GM19468 (cell line): Measurements from ENCODE around the gene DPF1.
"Not testable (repeated sequence)": the region's sequence is repeated elsewhere in the genome, so short reads cannot be mapped to it uniquely, and the experiment has no call there.

Experiments used
- ATAC-seq: cut with Tn5 transposase; IDR thresholded peaks from one replicate; pipeline ENCODE4 v1.9.1; 2021; ENCODE audit warnings: mild to moderate bottlenecking, moderate library complexity, moderate number of reproducible peaks; ENCODE audit not compliant: unreplicated experiment; ENCODE audit errors: extremely low read depth

The DPF1 gene

GRCh38 chr19:38251564-38252051, 27.6 kb upstream of the DPF1 start:
- ATAC-seq, result no peak

- ATAC-seq, result no peak
Measured at GRCh38 chr19:38250821-38251563, 27.0 kb upstream of the DPF1 start.

DNA sequence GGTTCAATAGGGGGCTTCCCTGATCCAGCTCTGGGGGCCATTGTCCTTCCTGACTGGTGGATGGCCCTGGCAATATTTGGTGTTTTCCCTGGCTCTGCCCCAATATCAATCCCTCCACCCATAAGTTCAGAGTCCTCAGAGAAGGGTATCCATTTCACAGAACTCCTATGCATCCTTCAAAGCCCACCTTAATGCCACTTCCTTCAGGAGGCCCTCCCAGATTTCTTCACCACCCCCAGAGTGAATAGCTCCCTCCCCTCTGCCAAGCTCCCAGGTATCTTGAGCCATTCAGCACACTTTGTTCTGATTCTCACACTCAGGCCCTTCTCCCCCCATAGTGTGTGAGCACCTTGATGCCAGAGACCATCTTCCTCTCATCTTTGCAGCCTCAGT, 26.4 kb upstream of the DPF1 start:
- no peak for ATAC-seq

GRCh38 chr19:38248421-38248820, 24.4 kb upstream of the DPF1 start:
- no peak for ATAC-seq

DNA sequence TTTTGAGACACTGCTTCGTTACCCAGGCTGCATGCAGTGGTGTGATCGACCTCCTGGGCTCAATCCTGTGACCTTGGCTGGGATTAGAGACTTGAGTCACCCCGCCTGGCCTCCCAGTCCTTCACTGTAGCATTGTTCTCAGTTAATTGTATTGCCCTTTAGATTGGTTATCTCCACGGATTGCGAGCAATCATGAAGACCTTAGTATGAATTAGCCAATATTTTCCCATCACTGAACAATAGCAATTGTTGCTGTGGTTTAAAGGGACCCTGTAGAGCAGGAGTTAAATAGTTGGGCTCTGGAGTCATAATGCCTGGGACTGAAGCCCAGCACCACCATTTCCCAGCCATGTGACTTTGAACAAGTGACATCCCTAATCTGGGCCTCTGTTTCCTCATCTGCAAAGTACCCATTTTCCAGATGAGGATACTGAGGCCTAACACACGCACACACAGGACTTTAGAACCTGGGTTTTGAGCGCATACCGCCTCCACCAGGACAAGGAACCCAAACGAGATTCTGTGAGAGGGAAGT, 23.8 kb upstream of the DPF1 start:
- no peak for ATAC-seq

GRCh38 chr19:38247126-38247525, 23.1 kb upstream of the DPF1 start:
- no peak for ATAC-seq

DNA sequence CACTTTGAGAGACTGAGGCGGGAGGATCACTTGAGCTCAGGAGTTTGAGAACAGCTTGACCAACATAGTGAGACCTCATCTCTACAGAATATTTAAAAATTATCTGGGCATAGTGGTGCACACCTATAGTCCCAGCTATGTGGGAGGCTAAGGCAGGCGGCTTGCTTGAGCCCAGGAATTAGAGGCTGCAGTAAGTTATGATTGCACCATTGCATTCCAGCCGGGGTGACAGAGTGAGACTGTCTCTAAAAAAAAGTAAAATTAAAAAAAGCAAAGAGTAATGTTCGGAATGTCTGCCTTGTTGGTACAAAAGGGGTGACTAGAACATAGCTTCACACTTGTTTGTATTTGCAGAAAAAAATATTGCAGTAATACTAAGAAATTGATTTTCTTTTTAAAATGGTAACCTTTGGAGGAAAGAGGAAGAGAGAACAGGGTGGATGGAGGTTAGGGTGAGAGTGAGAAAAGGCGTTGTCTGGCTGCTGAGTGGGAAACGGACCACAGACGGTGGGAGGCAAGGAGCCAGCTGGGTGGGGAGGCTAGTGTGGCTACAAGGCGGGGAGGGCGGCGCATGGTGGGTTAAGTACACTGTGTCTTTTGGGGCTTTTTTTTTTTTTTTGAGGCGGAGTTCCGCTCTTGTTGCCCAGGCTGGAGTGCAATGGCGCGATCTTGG, 21.9 kb upstream of the DPF1 start:
- ATAC-seq, result no peak

- no peak for ATAC-seq
Measured at GRCh38 chr19:38243279-38243673, 19.3 kb upstream of the DPF1 start.

DNA sequence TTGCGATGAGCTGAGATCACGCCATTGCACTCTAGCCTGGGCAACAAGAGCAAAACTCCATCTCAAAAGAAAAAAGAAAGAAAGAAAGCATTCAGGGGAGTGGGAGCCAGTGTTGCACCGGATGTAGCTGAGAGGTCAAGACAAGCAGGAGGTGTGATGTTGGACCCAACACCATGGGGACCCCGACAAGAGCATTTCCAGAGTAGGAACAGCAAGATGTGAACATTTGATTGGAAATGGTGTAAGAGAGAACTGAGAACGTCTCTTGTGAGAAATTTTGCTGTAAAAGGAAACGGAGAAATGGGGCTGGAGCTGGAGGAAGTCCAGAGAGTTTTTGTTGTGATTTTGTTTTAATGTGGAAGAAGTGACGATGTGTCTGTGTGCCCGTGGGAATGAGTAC, 15.8 kb upstream of the DPF1 start:
- no peak for ATAC-seq

DNA sequence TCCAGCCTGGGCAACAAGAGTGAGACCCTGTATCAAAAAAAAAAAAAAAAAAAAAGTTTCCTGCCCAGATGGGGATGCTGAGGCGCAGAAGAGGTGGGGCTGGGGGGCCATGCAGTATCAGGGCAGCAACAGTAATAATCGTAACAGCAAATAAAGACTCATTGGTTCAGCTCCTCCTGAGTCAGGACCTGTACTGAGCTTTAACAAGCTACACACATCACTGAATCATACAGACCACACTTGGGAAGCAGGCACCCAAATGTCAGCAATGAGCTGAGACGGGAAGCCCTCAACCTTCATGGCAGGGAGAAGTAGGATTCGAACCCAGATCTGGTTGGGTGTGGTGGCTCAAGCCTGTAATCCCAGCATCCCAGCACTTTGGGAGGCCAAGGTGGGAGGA, 10.6 kb upstream of the DPF1 start:
- no peak for ATAC-seq

DNA sequence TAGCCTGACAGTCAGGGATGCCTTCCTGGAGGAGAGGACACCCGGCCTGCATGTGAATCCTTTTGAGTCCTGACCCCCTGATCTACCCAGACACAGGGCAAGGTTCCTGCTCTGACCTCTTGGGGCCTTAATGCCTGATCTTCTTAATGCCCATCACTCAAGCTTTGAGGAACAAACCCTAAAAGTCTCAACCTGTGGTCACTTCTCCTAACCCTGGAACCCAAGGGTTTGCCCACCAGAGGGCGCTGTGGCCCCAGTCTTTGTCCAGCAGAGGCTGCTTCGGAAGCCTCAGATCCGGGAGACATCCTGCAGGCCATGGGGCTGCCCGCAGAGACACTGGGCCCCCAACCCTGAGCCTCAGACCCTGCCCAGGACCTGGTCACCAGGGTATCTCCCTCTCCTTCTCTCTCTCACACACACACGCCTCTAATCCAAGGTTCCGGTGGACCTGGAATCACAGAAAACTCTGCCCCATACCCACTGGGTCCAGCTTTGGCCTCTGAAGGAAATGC, 9.8 kb upstream of the DPF1 start:
- no peak for ATAC-seq

- ATAC-seq, result no peak
Measured at GRCh38 chr19:38231918-38232317, 7.9 kb upstream of the DPF1 start.

- not testable (repeated sequence) for ATAC-seq
Measured at GRCh38 chr19:38230506-38231133, 6.6 kb upstream of the DPF1 start.

DNA sequence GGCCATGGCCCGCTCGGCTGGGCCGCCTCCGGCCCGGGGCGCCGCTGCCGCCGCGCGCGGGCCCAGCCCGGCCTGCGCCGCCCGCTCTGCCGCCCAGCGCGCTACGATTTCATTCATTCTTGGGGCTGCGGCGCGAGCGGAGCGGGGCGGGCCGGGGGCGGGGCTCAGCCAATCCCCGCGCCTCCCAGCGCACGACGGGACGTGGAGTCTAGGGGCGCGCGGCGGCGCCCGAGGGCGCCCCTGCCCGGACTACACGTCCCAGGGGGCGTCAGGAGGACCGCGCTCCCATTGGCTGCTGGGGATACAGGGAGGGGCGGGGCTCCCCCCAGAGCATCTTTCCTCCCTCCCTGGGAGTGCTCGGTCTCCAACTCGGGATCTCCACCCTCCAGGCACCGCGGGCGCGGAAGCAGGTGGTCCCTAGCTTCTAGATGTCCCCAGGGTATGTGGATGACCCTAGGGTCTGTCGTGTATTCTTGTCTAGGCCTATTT, 5.6 kb upstream of the DPF1 start:
- peak; percentile 44 for ATAC-seq

- no peak for ATAC-seq
Measured at GRCh38 chr19:38228491-38229439, 4.7 kb upstream of the DPF1 start.

GRCh38 chr19:38228005-38228377, 4.0 kb upstream of the DPF1 start:
- no peak for ATAC-seq

DNA sequence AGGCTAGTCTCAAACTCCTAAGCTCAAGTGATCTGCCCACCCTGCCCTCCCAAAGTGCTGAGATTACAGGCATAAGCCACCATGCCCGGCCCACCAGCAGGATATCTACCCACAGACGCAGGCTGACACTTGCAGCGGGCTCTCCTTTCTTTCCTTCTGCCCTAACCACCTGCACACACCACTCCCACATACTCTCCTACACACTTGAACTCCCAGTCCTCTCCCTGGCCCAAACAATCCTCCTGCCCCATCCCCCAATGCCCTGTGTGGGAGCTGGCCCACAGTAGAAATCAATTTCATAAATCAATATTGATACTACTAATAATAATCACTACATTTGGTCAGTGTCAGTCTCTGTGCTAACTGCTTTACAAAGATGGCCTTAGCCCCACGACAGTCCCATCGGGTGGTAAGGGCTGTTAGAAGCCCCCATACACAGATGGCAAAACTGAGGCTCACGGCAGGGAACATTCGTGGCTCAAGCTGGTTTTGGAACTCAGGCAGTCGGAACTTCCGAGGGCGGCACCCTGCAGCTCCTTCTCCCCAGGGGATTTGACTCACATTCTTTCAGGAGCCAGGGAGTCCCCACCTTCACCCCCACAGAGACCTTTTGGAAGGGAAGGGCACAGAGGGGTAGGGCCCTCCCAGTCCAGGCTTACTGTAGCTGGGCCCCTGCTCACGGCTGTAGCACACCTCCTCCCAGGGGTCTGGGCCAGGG, 3.4 kb upstream of the DPF1 start:
- no peak for ATAC-seq

DNA sequence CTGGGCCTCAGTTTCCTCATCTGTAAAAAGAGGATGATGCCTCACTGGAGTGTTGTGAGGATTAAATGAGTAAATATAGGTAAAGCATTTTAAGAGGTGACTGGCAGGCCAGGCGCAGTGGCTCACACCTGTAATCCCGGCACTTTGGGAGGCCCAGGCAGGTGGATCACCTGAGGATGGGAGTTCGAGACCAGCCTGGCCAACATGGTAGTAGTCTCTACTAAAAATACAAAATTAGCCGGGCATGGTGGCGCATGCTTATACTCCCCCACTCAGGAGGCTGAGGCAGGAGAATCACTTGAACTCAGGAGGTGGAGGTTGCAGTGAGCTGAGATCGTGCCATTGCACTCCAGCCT, 819 bp upstream of the DPF1 start:
- not testable (repeated sequence) for ATAC-seq

DNA sequence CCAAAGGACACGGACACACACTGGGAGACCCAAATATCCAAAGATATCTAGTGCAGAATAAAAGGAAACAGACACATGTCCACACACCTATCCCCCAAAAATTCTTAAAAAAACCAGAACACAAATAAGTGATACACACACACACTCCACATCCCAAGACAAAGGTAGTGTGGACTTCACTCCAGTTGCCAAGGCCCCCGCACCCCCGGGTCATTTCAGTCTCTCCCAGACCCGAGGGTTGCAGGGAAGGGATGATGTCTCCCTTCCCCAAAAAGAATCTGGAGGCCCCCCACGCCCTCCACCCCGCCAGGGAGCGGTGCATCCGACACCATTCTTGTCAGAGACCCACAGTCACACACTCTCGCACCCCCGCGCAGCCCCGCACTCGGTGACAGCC, 407 bp downstream of the DPF1 start:
- ATAC-seq, result no peak
